ENCODE results near the gene MSN. TPM values are rescaled to one million over a fixed set of nuclear protein-coding genes. Genes with fewer than 3 reads are reported as not detected.
"Not testable (repeated sequence)": the region's sequence is repeated elsewhere in the genome, so short reads cannot be mapped to it uniquely, and the experiment has no call there.

MSN gene
- total RNA-seq, 1 experiment from 2014 or later: 119 TPM

DNA sequence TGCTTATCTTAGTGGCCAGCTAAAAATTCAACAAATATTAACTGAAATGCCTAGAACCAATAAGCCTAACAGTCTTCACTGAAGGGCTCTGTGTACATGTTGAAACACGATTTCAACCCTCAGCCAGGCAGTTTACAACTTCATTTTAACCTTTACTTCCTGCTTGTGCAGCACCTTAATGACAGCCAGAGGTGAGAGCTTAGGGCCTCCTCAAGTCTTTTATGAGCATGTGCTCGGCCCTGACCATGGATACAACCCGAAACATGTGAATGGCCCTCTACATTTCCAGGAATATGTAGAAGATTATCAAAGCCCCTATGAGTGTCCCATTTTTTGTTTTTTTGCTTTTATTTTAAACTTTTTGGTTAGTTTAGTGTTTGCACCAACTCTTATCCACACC lies 88.3 kb downstream of the MSN start (continued):
- TF ChIP-seq, protein P1, sequence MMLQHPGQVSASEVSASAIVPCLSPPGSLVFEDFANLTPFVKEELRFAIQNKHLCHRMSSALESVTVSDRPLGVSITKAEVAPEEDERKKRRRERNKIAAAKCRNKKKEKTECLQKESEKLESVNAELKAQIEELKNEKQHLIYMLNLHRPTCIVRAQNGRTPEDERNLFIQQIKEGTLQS (IDR thresholded peaks at IDR 0.05): no peak
- TF ChIP-seq, protein P2, sequence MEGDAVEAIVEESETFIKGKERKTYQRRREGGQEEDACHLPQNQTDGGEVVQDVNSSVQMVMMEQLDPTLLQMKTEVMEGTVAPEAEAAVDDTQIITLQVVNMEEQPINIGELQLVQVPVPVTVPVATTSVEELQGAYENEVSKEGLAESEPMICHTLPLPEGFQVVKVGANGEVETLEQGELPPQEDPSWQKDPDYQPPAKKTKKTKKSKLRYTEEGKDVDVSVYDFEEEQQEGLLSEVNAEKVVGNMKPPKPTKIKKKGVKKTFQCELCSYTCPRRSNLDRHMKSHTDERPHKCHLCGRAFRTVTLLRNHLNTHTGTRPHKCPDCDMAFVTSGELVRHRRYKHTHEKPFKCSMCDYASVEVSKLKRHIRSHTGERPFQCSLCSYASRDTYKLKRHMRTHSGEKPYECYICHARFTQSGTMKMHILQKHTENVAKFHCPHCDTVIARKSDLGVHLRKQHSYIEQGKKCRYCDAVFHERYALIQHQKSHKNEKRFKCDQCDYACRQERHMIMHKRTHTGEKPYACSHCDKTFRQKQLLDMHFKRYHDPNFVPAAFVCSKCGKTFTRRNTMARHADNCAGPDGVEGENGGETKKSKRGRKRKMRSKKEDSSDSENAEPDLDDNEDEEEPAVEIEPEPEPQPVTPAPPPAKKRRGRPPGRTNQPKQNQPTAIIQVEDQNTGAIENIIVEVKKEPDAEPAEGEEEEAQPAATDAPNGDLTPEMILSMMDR (IDR thresholded peaks at IDR 0.05 in 2 of 3, conservative IDR thresholded peaks at IDR 0.05 in 1 of 3; ENCODE audit: borderline replicate concordance in 1 of 3, insufficient read depth in 1 of 3, low read depth in 2 of 3, low read length in 2 of 3): no peak
- TF ChIP-seq ELF1 (IDR thresholded peaks at IDR 0.05; ENCODE audit: borderline replicate concordance, low read depth) (no peak), SRF (IDR thresholded peaks at IDR 0.05; ENCODE audit: low read depth) (no peak), SP1 (IDR thresholded peaks at IDR 0.05; ENCODE audit: low read depth) (no peak)

- Histone ChIP-seq H4K20me1 (ENCODE audit: insufficient read depth) (no peaks in the 10 kb centered on the region), H3K36me3 (ENCODE audit: control insufficient read depth in 1 of 2, insufficient read depth in 2 of 2, low read length in 2 of 2) (no peaks in the 10 kb centered on the region), H3K79me2 (ENCODE audit: insufficient read depth, low read length) (no peaks in the 10 kb centered on the region), H2AFZ (ENCODE audit: low read depth, low read length, poor library complexity, severe bottlenecking) (no peak overlapping the region), H3K9me3 (ENCODE audit: control insufficient read depth in 1 of 2, insufficient read depth in 1 of 2, low read depth in 1 of 2, low read length in 2 of 2) (no peaks in the 10 kb centered on the region), H3K4me3 (replicated peaks in 1 of 2; ENCODE audit: low read depth in 1 of 2, low read length in 2 of 2) (no peak overlapping the region), H3K4me2 (ENCODE audit: low read length) (no peak overlapping the region), H3K27me3 (ENCODE audit: insufficient read depth, low read length) (no peaks in the 10 kb centered on the region), H3K27ac (ENCODE audit: low read depth, low read length) (no peak overlapping the region), H3K9ac (ENCODE audit: low read length) (no peak overlapping the region), H3K9me2 (ENCODE audit: insufficient read depth) (no peaks in the 10 kb centered on the region), H3K4me1 (ENCODE audit: control insufficient read depth in 1 of 2, insufficient read depth in 2 of 2, low read length in 2 of 2) (no peaks in the 10 kb centered on the region)
- intact Hi-C loops (cut with micrococcal nuclease): no loop called here
- BruUV-seq (replicated peaks): no TSS peak
- ChIA-PET CTCF (no interaction called here), POLR2A (no interaction called here), RAD21 (ENCODE audit: low non-redundant PET in 1 of 2, low total read pairs in 2 of 2, uncharacterized antibody in 2 of 2, unreplicated experiment in 2 of 2) (no interaction called here)
- no peak for ATAC-seq
- TF ChIP-seq ELF1 (IDR thresholded peaks at IDR 0.05; ENCODE audit: borderline replicate concordance, low read depth) (no peak), SRF (IDR thresholded peaks at IDR 0.05; ENCODE audit: low read depth) (no peak)
- no peak for DNase-seq (ENCODE audit: low read depth, low spot score)
Observed at GRCh38 chrX:65757943-65758342, 90.5 kb downstream of the MSN start.

GRCh38 chrX:65758505-65758904 lies 91.1 kb downstream of the MSN start:
- BruUV-seq (replicated peaks): no TSS peak
- no peaks in the 10 kb centered on the region for H3K79me2 ChIP-seq (ENCODE audit: insufficient read depth, low read length)
- ChIA-PET POLR2A (no interaction called here), RAD21 (ENCODE audit: low non-redundant PET in 1 of 2, low total read pairs in 2 of 2, uncharacterized antibody in 2 of 2, unreplicated experiment in 2 of 2) (no interaction called here), CTCF (no interaction called here)
- DNase-seq (ENCODE audit: low read depth, low spot score) (no peak), ATAC-seq (no peak)
- no peaks in the 10 kb centered on the region for H3K4me1 ChIP-seq (ENCODE audit: control insufficient read depth in 1 of 2, insufficient read depth in 2 of 2, low read length in 2 of 2)
- no peak overlapping the region for H3K9ac ChIP-seq (ENCODE audit: low read length)
- H3K9me2 ChIP-seq (ENCODE audit: insufficient read depth): no peaks in the 10 kb centered on the region
- TF ChIP-seq, protein P1 (IDR thresholded peaks at IDR 0.05): no peak
- TF ChIP-seq, protein P3, sequence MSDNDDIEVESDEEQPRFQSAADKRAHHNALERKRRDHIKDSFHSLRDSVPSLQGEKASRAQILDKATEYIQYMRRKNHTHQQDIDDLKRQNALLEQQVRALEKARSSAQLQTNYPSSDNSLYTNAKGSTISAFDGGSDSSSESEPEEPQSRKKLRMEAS (IDR thresholded peaks at IDR 0.05): no peak
- TF ChIP-seq ZFX (IDR thresholded peaks at IDR 0.05) (no peak), RAD21 (IDR thresholded peaks at IDR 0.05; ENCODE audit: low read depth) (no peak), ELF1 (IDR thresholded peaks at IDR 0.05; ENCODE audit: borderline replicate concordance, low read depth) (no peak), SP1 (IDR thresholded peaks at IDR 0.05; ENCODE audit: low read depth) (no peak), POLR2A (IDR thresholded peaks at IDR 0.05; ENCODE audit: borderline replicate concordance, extremely low read depth, insufficient read depth, insufficient read length) (no peak), FOSL1 (IDR thresholded peaks at IDR 0.05; ENCODE audit: low read depth) (no peak)
- no peak overlapping the region for H3K4me3 ChIP-seq (replicated peaks in 1 of 2; ENCODE audit: low read depth in 1 of 2, low read length in 2 of 2)
- no peaks in the 10 kb centered on the region for H4K20me1 ChIP-seq (ENCODE audit: insufficient read depth)
- H2AFZ ChIP-seq (ENCODE audit: low read depth, low read length, poor library complexity, severe bottlenecking): no peak overlapping the region
- no peaks in the 10 kb centered on the region for H3K9me3 ChIP-seq (ENCODE audit: control insufficient read depth in 1 of 2, insufficient read depth in 1 of 2, low read depth in 1 of 2, low read length in 2 of 2)
- H3K27ac ChIP-seq (ENCODE audit: low read depth, low read length): no peak overlapping the region
- intact Hi-C loops (cut with micrococcal nuclease): no loop called here
- H3K36me3 ChIP-seq (ENCODE audit: control insufficient read depth in 1 of 2, insufficient read depth in 2 of 2, low read length in 2 of 2): no peaks in the 10 kb centered on the region
- H3K4me2 ChIP-seq (ENCODE audit: low read length): no peak overlapping the region
- H3K27me3 ChIP-seq (ENCODE audit: insufficient read depth, low read length): no peaks in the 10 kb centered on the region

- H3K79me2 ChIP-seq (ENCODE audit: insufficient read depth, low read length); H3K4me3 ChIP-seq (replicated peaks in 1 of 2; ENCODE audit: low read depth in 1 of 2, low read length in 2 of 2); H3K9me2 ChIP-seq (ENCODE audit: insufficient read depth); CTCF ChIA-PET; H3K9ac ChIP-seq (ENCODE audit: low read length); H3K27me3 ChIP-seq (ENCODE audit: insufficient read depth, low read length); H3K4me2 ChIP-seq (ENCODE audit: low read length); H3K4me1 ChIP-seq (ENCODE audit: control insufficient read depth in 1 of 2, insufficient read depth in 2 of 2, low read length in 2 of 2); H2AFZ ChIP-seq (ENCODE audit: low read depth, low read length, poor library complexity, severe bottlenecking); H3K9me3 ChIP-seq (ENCODE audit: control insufficient read depth in 1 of 2, insufficient read depth in 1 of 2, low read depth in 1 of 2, low read length in 2 of 2); ATAC-seq; intact Hi-C loops (cut with micrococcal nuclease); H3K27ac ChIP-seq (ENCODE audit: low read depth, low read length); RAD21 ChIA-PET (ENCODE audit: low non-redundant PET in 1 of 2, low total read pairs in 2 of 2, uncharacterized antibody in 2 of 2, unreplicated experiment in 2 of 2); BruUV-seq (replicated peaks); H4K20me1 ChIP-seq (ENCODE audit: insufficient read depth); POLR2A ChIA-PET; H3K36me3 ChIP-seq (ENCODE audit: control insufficient read depth in 1 of 2, insufficient read depth in 2 of 2, low read length in 2 of 2); DNase-seq (ENCODE audit: low read depth, low spot score): not testable (repeated sequence)
Observed at GRCh38 chrX:65759525-65759924, 92.1 kb downstream of the MSN start.
